22Rv1 (cell line): ENCODE data around the gene DIMT1.

Experiments
- ZFX ChIP-seq: fragments of 450-650 bp; IDR thresholded peaks from 2 replicates; pipeline ENCODE4 v1.6.1; 2017; ENCODE audit warnings: antibody characterized with exemption, borderline replicate concordance
- TF ChIP-seq, protein P1 (sequence below): fragments of 450-650 bp; IDR thresholded peaks from 2 replicates; pipeline ENCODE4 v1.5.1; 2017; ENCODE audit warnings: mild to moderate bottlenecking

DNA sequence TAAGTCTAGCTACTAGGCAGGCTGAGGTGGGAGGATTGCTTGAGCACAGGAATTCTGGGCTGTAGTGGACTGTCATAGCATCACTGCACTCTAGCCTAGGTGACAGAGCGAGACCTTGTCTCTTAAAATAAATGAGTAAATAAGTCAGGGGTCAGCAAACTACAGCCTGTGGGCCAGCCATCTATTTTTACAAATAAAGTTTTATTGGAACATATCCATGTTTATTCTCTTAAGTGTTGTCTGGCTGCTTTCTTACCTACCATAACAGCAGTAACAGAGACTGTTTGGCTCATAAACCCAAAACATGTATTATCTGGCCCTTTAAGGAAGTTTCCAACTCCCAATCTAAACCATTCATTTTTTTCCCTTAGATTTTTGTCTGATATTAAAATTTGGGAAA is 29.6 kb downstream of the DIMT1 start:
- TF ChIP-seq, protein P1, sequence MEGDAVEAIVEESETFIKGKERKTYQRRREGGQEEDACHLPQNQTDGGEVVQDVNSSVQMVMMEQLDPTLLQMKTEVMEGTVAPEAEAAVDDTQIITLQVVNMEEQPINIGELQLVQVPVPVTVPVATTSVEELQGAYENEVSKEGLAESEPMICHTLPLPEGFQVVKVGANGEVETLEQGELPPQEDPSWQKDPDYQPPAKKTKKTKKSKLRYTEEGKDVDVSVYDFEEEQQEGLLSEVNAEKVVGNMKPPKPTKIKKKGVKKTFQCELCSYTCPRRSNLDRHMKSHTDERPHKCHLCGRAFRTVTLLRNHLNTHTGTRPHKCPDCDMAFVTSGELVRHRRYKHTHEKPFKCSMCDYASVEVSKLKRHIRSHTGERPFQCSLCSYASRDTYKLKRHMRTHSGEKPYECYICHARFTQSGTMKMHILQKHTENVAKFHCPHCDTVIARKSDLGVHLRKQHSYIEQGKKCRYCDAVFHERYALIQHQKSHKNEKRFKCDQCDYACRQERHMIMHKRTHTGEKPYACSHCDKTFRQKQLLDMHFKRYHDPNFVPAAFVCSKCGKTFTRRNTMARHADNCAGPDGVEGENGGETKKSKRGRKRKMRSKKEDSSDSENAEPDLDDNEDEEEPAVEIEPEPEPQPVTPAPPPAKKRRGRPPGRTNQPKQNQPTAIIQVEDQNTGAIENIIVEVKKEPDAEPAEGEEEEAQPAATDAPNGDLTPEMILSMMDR, result no peak
- TF ChIP-seq ZFX, result no peak
